ENCODE data around the gene RPL39.

DNA sequence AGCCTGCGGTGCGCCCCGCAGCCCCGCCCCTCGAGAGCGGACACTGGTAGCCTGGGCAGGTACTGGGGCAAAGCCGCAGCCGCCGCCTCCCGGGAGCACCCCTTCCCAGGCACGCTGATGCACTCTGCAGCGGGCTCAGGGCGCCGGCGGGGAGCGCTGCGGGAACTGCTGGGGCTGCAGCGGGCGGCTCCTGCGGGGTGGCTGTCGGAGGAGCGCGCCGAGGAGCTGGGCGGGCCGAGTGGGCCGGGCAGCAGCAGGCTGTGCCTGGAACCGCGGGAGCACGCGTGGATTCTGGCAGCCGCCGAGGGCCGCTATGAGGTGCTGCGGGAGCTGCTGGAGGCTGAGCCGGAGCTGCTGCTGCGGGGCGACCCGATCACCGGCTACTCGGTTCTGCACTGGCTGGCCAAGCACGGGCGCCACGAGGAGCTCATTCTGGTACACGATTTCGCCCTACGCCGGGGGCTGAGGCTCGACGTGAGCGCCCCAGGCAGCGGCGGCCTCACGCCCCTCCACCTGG lies 32.6 kb downstream of the RPL39 start:
- TF ChIP-seq, protein P1, sequence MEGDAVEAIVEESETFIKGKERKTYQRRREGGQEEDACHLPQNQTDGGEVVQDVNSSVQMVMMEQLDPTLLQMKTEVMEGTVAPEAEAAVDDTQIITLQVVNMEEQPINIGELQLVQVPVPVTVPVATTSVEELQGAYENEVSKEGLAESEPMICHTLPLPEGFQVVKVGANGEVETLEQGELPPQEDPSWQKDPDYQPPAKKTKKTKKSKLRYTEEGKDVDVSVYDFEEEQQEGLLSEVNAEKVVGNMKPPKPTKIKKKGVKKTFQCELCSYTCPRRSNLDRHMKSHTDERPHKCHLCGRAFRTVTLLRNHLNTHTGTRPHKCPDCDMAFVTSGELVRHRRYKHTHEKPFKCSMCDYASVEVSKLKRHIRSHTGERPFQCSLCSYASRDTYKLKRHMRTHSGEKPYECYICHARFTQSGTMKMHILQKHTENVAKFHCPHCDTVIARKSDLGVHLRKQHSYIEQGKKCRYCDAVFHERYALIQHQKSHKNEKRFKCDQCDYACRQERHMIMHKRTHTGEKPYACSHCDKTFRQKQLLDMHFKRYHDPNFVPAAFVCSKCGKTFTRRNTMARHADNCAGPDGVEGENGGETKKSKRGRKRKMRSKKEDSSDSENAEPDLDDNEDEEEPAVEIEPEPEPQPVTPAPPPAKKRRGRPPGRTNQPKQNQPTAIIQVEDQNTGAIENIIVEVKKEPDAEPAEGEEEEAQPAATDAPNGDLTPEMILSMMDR (IDR thresholded peaks at IDR 0.05), result no peak
- TF ChIP-seq POLR2A (IDR thresholded peaks at IDR 0.05), result no peak

All from thyroid gland (tissue), 4 donors.